ENCODE data around the gene RNH1. TPM values are rescaled to one million over a fixed set of nuclear protein-coding genes. Genes with fewer than 3 reads are reported as not detected.
"Not testable (repeated sequence)": the region's sequence is repeated elsewhere in the genome, so short reads cannot be mapped to it uniquely, and the experiment has no call there.

Gene RNH1
- polyA plus RNA-seq, 5 donors: 63.3 to 130 (median 87.3) TPM

DNA sequence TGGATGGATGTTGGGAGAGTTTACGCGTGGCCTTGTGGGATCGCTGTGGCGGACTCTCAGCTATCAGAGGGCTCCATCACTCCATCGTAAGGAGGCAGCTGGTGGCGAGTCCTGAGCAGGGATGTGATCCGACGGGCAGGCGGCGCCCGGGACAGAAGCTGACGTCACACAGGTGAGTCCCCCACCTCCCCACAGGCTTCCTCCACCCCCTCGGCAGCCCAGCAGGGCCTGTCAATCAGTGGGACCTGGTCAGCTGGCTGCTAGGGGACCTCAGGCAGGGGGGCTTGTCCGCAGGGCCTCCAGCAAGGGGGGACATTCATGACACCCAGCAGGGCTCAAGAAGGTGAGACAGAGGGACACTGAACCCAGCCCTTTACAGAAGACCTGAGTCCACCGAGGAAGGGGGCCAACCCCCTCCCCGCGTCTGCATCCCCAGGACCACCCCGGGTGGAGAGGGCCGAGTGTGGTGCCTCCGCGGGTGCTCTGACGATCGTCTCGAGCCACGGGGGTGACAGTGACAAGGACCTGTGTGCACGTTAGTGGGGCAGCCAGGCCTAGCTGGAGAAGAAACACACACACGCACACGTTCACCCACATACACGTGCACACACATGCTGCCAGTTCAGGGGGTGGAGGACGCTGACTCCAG is 21.2 kb upstream of the RNH1 start:
- DNase-seq: no peak

DNA sequence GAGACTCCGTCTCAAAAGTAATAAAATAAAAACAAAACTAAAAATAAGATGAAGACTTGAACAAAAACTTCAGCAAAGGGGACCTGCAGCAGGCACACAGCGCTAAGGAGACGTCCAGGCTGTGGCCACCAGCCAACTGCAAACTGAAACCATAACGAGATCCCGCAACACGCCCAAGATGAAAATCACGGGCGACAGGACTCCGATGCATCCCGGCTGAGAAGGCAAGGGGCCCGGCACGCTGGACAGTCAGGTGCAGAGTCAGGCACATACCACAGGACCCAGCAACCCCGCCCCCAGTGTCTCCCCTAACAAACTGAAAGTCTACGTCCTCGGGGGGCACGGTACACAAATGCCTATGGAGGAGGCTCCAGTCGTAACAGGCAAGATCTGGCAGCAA is 19.1 kb upstream of the RNH1 start:
- no peak for DNase-seq

DNA sequence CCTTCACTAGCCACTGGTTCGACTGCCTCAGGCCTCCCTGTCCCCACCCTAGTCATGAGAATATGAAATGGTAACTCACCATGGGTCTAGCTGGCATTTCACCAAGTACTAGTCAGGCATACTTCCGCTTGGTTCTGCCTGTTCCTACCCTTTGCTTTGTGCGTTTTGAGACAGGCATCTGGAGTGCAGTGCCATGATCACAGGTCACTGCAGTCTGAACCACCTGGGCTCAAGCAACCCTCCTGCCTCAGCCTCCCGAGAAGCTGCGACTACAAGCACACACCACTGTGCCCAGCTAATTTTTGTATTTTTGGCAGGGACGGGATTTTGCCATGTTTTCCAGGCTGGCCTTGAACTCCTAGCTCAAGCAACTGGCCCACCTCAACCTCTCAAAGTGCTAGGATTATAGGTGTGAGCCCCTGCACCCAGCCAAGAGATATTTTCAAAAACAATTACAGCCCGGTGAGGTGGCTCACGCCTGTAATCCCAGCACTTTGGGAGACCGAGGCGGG is 14.2 kb upstream of the RNH1 start:
- no peak for DNase-seq

DNA sequence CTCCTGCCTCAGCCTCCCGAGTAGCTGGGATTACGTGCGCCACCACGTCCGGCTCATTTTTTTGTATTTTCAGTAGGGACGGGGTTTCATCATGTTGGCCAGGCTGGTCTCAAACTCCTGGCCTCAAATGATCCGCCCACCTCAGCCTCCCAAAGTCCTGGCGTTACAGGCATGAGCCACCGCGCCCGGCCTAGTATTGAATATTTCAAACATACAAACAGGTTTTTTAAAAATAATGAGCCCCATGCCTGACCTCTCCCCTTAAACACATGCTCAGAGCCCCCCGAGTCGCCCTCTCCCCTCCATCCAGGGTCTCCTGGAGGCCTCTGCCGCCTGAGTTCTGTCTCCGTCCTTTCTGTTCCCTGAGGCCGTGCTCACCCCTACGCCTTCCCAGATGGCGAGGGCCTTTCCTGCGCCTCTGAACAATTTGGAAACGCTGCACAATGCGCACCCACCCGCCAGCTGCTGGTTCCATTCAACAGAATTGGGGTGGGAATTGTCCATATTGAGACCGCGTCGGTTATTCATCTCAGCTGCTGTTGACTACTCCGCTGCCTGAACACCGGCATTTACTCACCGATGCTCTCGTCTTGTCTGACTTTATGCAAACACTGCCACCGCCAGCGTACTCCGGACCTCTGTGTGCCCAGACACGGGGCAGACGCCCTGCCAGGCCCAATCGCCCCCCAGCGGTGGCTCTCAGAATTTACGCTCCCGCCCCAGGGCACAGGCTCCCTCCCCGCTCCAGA is 13.6 kb upstream of the RNH1 start:
- DNase-seq: no peak

DNA sequence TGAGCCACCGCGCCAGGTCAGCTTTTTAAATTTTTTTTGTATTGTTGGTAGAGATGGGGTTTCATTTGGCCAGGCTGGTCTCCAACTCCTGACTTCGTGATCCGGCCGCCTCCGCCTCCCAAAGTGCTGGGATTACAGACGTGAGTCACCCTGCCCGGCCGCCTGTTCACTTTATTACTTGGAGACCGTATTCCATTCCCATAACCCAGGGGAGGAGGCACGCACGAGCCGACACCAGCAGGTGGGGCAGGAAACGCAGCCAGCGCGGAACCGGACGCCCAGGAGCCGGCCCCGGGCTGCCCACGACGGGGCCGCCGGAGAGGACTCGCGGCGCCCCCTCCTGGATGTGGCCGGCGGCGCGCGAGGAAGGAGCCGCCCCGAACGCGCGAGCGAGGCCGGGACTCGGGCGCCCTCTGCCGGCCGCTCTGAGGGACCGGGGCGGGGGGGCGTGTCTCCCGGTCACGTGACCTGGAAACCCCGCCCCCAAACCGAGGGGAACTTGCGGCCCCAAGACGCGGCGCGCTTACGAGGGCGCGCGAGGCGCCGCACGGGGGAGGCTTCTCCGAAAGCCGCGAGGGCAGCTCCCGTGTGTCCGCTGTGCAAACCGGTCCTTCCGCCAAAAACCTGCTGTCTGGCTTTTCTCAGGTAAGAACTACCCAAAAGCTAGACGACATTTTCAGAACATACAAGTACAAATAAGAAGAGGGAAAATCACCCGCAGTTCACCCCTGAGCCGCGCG is 11.6 kb upstream of the RNH1 start:
- peak; percentile 67 to 80 for DNase-seq

DNA sequence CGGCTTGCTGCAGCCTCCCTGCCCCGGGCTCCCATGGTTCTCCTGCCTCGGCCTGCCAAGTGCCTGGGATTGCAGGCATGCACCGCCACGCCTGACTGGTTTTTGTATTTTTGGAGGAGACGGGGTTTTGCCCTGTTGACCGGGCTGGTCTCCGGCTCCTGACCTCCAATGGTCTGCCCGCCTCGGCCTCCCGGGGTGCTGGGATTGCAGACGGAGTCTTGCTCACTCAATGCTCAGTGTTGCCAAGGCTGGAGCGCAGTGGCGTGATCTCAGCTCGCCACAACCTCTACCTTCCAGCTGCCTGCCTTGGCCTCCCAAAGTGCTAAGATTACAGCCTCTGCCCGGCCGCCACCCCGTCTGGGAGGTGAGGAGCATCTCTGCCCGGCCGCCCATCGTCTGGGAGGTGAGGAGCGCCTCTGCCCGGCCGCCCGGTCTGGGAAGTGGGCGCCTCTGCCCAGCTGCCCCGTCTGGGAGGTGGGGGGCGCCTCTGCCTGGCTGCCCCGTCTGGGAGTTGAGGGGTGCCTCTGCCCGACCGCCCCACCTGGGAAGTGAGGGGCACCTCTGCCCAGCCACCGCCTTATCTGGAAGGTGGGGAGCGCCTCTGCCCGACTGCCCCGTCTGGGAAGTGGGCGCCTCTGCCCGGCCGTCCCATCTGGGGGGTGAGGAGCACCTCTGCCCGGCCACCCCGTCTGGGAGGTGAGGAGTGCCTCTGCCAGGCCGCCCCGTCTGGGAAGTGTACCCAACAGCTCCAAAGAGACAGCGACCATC is 10.1 kb upstream of the RNH1 start:
- not testable (repeated sequence) for DNase-seq

DNA sequence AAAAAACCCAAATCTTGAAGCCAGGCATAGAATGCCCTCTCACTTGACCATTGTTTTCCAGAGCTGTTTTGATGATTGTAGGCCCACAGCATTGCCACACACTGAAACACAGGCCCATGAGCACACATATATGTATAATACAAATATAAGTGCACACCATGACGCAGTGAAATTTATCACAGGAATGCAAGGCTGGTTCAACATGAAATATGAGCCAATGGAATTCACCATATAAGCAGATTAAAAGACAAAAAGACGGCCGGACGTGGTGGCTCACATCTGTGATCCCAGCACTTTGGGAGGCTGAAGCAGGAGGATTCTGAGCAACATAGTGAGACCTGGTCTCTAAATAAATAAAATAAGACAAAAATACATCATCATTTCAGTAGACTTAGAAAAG is 9.4 kb upstream of the RNH1 start:
- no peak for DNase-seq

DNA sequence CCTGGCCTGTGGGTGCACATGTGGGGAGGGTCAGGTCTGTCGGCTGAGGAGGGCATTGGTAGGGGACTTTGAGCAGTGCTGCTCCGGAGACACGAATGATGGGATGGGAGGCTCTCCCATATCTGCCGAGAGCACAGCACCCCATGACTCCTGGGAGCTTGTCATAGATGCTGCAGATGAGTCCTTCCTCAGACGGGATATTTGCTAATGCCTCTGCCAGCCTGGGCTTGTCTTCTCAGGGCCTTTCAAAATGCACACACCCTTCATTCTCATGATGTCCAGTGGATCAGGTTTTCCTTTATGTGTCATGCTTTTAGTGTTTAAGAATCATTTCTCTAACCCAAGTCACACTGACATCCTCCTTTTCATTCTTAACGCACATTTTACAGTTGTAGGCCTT is 8.1 kb upstream of the RNH1 start:
- no peak for DNase-seq

DNA sequence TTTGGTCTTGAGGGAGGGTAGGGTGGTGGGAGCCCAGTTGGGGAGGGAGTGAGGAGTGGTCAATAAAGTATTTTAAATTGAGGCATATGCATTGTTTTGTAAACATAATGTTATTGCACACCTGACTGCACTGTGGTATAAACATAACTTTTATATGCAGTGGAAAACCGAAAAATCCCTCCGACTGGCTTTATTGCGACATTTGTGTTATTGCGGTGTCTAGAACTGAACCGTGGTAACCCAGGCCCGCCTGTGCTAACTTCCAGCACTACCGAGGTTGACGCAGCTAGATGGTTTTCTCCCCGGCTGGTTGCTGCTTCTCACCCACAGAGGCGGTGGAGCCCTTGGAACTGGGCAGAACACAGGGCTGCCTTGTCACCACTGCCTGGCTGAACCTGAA is 7.6 kb upstream of the RNH1 start:
- no peak for DNase-seq

DNA sequence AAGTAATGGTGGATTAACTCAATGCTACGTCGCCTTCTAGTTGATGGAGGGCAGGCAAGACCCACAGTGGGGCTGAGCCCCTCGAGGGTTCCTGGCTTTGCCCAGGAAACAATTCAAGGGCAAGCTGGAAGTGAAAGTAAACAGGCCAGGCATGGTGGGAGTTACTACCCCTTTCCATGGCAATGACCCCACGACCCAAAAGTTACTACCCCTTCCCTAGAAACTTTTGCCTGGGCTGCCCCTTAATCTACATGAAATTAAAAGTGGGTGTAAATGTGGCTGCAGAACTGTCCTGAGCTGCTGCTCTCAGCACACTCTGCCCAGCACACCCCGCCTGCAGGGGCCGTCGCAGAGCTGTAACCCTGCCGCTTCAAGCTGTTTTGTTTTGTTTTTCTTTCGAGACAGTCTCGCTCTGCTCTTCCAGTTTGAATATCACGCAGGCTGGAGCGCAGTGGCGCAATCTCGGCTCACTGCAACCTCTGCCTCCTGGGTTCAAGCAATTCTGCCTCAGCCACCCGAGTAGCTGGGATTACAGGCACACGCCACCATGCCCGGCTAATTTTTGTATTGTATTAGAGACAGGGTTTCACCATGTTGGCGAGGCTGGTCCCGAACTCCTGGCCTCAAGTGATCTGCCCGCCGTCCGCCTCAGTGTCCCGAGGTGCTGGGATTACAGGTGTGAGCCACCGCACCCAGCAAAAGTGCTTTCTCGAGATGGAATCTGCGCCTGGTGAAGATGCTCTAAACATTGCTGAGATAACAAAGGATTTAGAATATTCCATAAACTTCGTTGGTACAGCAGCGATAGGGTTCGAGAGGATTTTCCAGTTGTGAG is 5.9 kb upstream of the RNH1 start:
- no peak for DNase-seq

DNA sequence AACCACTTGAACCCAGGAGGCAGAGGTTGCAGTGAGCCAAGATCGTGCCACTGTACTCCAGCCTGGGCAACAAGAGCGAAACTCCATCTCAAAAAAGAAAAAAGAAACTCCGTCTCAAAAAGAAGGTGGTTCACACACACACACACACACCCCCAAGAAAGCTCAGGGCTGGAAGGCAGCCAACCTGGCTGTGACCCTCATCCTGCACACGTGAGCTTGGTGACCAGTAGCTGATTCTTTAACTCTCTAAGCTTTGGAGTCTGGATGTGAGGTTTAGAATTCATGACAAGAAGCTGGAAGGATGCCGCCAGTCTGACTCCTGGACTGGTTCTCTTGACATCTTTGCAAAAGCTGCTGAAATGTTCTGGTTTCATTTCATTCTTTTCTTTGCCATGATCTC is 1.9 kb upstream of the RNH1 start:
- DNase-seq: no peak

DNA sequence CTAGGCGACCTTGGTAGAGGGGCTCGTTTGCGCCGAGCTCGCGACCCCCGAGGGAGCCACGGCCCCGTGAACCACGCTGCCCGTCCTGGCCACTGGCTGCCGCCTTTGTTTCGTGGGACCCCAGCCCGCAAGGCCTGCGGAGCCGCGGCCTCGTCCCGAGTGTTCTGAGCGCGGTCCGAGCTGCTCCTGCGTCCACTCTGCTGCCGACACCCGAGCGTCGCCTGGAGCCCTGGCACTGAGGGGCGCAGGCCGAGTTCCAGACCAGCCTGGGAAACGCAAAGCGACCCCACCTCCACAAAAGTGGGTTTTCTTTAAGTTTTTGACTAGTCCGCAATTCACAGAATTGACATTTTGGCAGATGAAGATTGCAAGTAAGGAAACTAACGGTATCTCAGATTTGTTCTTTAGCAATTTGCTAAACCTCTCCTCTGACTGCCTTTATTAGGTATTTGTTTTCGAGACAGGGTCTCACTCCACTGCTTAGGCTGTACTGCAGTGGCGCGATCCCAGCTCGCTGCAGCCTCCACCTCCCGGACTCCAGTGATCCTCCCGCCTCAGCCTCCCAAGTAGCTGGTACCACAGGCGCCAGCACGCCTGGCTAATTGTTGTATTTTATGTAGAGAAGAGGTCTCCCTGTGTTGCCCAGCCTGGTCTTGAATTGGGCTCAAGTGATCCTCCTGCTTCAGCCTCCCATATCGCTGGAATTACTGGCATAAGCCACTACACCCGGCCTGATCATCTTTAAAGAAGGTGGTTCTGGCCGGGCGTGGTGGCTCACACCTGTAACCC is 879 bp upstream of the RNH1 start:
- DNase-seq: no peak

DNA sequence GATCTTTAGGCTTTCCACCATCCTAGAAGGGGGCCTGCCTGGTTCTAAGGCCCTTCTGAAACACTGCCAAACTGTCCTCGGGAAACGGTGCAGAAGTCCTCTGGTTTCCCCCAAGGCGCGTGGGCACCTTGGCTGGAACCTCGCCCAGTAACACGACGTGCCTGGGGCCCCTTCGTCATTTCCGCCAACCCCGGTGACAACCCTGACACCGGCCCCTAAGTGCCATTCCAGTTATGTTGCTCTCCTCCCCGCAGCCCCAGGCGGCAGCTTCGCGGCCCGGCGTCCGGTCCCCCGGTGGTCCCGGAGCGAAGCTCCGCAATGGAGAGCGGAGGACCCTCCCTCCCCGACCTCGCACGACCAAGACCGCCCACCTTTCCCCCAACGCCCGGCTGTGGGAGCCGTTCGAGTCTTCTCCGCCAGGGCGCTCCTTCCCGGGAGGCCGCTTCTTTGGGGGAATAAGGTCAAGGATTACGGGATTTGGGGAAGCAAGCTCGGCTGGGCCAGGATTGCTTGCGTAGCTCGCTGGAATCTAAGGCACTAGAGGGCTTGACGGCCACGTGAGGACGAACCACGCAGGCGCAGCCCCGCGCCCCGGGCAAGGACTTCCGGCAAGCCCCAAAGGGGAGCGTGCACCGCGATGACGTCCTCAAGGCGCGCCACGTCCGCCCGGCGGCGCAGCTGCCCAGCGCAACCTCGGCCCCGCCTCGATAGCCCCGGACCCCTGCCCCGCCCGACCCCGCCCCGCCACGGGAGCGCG is 626 bp downstream of the RNH1 start:
- DNase-seq: peak; percentile 98

DNA sequence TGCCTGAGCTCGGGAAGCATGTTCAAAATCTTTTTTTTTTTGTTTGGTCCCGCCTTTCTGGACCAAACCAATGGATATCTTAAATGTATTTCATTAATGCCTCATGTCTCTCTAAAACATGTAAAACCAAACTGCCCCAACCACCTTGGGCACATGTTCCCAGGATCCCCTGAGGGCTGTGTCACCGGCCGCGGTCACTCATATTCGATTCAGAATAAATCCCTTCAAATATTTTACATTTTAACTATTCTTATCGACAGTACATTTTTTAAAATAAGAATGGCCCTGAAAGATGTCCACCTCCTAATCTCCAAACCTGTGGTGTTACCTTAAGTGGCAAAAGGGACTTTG is 2.1 kb downstream of the RNH1 start:
- no peak for DNase-seq

DNA sequence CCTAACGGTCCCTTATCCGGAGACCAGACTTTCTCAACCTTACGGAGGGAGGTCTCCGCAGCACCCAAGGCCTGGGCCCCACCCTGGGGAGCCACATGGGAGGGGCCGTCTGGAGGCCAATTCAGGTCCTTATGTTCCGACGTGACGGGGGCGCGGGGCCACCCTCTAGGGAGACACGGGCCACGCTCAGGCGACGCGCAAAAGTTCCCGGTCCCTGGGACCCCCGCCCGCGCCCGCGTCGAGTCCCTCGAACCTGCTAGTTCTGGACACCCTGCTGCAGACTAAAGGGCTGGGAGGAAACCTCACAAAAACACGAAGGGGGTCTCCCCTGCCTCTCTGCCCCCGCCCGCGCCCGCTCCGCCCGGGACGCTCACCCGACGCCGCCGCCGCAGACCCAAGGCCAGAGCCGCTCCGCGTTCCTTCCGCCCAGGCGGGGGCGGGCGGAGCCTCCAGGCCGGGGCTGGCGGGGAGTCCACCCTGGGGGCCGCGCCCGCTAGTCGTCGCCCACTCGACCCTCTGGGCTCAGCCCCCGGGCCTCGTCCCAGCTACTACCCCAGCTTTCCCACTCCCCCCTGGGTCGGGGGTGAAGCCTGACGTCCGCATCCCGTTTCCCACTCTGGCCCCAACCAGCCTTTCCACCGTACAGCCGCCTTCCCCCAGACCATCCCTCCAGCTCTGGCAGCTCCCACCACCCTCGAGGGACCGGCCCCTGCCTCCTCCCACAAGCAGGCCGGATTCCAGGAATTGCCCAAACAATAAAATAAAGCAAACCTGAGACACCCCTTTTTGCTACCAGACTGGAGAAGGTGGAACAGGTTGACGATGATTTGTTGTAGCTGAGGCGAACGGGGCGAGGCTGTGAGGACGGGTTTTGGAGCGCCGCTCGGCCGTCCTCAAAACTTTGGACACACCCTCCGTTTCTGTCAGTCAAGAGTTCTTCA is 2.7 kb downstream of the RNH1 start:
- DNase-seq: peak in 1 of 2 donors; percentile 28

DNA sequence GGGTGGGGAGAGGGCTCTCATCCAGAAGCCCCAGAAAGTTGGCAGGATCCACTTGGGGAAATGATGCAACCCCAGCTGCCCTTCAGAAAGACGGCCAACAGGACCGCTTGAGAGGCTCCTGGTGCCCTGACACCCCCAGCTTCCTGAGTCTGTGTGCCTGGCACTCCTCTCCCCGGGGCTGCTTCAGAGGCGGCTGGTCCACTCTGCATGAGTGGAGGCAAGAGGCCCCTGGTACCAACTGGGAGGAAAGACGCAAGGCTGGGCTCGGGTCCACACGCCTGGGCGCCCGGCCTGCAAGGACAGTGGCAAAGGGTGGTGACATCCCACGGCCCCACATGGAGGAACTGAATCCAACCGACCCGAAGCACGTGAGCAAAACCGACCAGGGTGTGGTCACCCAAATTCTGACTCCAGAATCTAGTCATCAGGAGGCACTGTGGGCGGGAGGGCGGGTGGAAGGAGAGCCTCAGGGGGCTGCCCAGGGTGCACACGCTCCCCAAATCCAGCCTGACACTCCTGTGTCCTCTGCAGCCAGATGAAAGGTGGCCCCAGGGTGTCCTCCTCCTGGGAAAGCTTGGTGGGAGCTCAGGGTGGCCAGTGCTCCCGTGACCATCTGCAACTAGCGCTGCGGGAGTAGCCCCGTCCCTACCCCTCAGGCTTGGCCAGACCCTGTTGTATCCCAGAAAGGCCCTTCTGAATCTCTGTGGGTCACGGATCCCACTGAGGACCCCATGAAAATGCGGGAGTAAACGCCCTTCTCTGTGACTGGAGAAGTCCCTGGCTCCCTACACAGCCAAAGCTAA is 3.7 kb downstream of the RNH1 start:
- no peak for DNase-seq

Measured in right lung (tissue), 5 donors.